ENCODE results near the gene ARHGEF17.
A peak's percentile ranks its signal among the peaks of the same experiment; 100 is the strongest.

Gene ARHGEF17

DNA sequence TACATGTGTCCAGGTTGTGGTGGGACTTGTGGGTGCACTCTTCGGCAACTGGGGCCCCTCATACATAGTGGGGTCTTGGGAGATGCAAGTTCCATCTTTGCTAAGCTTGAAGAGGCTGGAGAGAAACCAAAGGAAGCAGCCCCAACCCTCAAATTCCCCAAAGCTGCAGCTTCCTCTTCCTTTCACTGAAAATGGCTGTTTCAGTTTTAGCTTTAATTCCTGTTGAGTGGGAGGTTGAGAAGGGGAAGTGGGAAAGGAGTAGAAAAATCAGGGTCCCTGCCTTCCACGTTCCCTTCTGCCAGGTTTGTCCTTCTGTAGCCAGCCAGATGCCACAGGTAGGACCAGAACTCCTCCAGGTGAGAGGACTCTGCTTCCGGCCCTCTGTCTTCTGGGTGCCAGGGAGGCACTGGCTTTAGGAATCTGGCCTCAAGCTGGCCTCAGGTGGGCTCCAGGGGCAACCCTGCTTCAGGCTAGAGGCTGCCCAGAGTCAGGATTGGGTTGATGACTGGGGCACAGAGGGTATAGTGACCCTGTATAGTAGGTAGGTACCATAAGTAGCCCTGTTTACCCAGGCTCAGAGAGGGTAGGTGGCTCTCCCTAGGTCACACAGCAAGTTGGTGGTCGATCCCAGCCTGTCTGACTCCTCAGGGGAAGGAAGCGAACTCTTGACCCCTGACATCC, 19.7 kb upstream of the ARHGEF17 start:
- no peaks in the 10 kb centered on the region for H3K27me3 ChIP-seq (ENCODE audit: control insufficient read depth in 1 of 2, insufficient read depth in 2 of 2, low read length in 2 of 2)
- no peak overlapping the region for H3K9ac ChIP-seq (ENCODE audit: low read length)
- H3K9me3 ChIP-seq (ENCODE audit: low read length): no peaks in the 10 kb centered on the region
- no peaks in the 10 kb centered on the region for H3K36me3 ChIP-seq (ENCODE audit: insufficient read depth, low read length)
- no peak overlapping the region for H3K4me3 ChIP-seq (ENCODE audit: low read depth in 1 of 2, low read length in 2 of 2)
- H3K4me1 ChIP-seq (ENCODE audit: insufficient read depth, low read length): peaks cover 12% of the 10 kb centered on the region
- no peak overlapping the region for H3K27ac ChIP-seq (ENCODE audit: low read depth, low read length)

DNA sequence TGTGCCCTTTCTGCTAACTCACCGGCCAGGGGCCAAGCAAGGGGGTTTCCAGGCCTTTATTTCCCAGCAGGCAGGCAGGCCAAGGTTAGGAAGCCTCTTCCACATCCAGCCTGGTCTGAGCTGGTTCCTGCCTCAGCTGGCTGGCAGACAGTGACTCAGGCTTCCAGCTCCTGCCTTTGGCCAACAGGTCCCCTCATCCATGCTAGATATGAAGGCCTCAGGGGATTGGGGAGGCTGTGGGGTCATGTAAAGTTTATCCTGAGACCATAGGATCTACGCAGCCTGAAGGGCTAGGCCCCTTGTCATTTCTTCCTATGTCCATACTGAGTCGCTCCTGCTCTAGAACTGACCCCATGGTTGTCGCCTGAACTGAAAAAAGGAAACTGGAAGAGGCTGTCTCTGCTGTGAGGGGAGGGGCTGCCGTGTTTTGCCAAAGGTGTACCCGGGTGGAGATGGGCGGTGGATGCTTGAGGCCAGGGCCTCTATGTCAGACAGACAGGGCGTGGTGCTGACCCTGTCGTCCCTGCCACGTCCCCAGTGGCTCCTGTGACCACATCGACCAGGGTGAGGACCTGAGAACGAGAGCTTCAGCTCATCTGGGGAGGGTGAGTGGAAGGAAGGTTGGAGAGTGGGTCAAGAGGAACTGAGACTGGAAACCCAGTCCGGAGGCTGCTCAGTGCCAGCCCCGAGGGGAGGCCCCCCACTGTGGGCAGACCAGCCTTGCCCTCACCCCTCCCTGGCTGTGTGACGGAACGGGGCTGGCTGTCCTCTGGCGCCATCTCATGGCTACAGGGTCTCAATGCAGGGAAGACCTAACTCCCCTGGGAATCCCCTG, 19.0 kb upstream of the ARHGEF17 start:
- Histone ChIP-seq H3K4me3 (ENCODE audit: low read depth in 1 of 2, low read length in 2 of 2) (peak overlapping the region in 1 of 2 donors; percentile 42), H3K27ac (ENCODE audit: low read depth, low read length) (no peak overlapping the region), H3K9ac (ENCODE audit: low read length) (no peak overlapping the region), H3K27me3 (ENCODE audit: control insufficient read depth in 1 of 2, insufficient read depth in 2 of 2, low read length in 2 of 2) (no peaks in the 10 kb centered on the region), H3K9me3 (ENCODE audit: low read length) (no peaks in the 10 kb centered on the region), H3K36me3 (ENCODE audit: insufficient read depth, low read length) (no peaks in the 10 kb centered on the region), H3K4me1 (ENCODE audit: insufficient read depth, low read length) (peaks cover 12% of the 10 kb centered on the region)

DNA sequence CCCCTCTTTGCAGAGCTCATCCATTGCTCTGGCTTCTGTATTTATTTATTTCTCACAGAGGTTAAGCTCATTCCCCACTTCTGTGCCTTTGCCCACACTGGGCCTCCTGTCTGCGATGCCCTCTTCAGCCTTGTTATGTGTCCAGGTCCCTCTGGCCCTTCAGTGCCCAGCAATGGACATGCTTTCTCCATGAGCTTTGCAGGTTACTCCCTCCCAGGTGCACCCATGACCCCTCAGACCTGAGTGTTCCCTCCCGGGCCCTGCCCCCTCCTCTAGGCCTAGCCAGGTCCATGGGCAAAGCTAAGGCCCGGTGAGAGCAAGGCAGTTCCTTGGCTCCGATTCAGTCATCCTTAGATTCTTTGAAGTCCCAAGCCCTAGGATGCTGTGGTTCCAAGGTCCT, 17.5 kb upstream of the ARHGEF17 start:
- no peaks in the 10 kb centered on the region for H3K9me3 ChIP-seq (ENCODE audit: low read length)
- no peak overlapping the region for H3K9ac ChIP-seq (ENCODE audit: low read length)
- no peaks in the 10 kb centered on the region for H3K27me3 ChIP-seq (ENCODE audit: control insufficient read depth in 1 of 2, insufficient read depth in 2 of 2, low read length in 2 of 2)
- H3K4me1 ChIP-seq (ENCODE audit: insufficient read depth, low read length): peaks cover 12% of the 10 kb centered on the region
- no peaks in the 10 kb centered on the region for H3K36me3 ChIP-seq (ENCODE audit: insufficient read depth, low read length)
- H3K4me3 ChIP-seq (ENCODE audit: low read depth in 1 of 2, low read length in 2 of 2): no peak overlapping the region
- H3K27ac ChIP-seq (ENCODE audit: low read depth, low read length): no peak overlapping the region

DNA sequence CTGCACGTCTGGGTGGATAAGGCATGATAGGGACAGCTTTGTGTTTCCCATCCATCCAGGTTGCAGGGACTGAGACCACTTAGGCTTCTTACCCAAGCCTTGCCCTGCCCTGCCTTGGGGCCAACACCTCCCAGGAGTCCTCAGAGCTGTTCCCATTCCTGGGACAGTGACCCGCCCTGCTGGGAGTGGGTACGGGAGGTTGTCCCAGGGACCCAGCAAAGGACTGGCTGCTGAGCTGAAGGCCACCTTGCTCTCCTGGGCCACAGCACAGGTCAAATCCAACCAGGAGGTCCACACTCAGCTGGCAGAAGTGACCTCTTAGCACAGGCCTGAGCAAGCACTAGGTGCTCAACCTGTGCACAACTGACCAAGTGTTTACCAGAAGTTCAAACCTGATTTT, 16.9 kb upstream of the ARHGEF17 start:
- no peak overlapping the region for H3K27ac ChIP-seq (ENCODE audit: low read depth, low read length)
- H3K36me3 ChIP-seq (ENCODE audit: insufficient read depth, low read length): no peaks in the 10 kb centered on the region
- H3K9ac ChIP-seq (ENCODE audit: low read length): no peak overlapping the region
- peaks cover 12% of the 10 kb centered on the region for H3K4me1 ChIP-seq (ENCODE audit: insufficient read depth, low read length)
- H3K4me3 ChIP-seq (ENCODE audit: low read depth in 1 of 2, low read length in 2 of 2): no peak overlapping the region
- no peaks in the 10 kb centered on the region for H3K9me3 ChIP-seq (ENCODE audit: low read length)
- H3K27me3 ChIP-seq (ENCODE audit: control insufficient read depth in 1 of 2, insufficient read depth in 2 of 2, low read length in 2 of 2): no peaks in the 10 kb centered on the region

DNA sequence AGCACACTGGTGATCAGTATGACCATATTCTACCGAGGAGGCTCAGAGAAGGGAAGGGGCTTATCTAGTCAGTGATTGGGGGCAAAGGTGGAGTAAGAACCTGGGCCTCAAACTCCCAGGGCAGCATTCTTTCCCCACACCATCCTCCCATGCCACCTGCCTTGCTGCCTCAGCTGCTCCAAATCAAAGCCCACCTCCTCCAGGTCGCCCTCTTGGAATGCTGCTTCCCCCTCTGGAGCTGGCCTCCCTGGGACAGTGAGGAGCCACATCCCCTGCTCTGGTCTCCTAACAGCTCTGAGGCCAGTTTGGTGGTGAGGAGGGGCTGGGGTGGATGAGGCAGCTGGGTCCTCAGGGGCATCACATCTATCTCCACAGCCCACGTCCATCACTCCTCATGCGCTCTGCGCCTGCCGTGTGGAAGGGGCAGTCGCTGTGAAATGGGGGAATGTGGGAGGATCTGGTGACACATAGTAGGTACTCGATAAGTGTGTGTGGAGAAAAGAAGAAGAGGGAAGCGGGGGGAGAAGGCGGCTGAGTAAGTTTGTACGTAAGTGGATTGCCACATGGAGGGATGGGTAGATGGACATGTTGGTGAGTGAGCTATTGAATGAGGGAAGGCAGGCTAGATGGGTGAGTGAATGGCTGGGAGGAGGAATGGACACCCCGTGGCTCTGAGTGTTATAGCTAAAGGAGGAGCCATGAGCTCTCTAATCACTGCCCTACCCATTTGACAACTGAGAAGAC, 16.1 kb upstream of the ARHGEF17 start:
- no peak overlapping the region for H3K9ac ChIP-seq (ENCODE audit: low read length)
- peaks cover 12% of the 10 kb centered on the region for H3K4me1 ChIP-seq (ENCODE audit: insufficient read depth, low read length)
- no peak overlapping the region for H3K4me3 ChIP-seq (ENCODE audit: low read depth in 1 of 2, low read length in 2 of 2)
- H3K9me3 ChIP-seq (ENCODE audit: low read length): no peaks in the 10 kb centered on the region
- H3K36me3 ChIP-seq (ENCODE audit: insufficient read depth, low read length): no peaks in the 10 kb centered on the region
- no peak overlapping the region for H3K27ac ChIP-seq (ENCODE audit: low read depth, low read length)
- no peaks in the 10 kb centered on the region for H3K27me3 ChIP-seq (ENCODE audit: control insufficient read depth in 1 of 2, insufficient read depth in 2 of 2, low read length in 2 of 2)

DNA sequence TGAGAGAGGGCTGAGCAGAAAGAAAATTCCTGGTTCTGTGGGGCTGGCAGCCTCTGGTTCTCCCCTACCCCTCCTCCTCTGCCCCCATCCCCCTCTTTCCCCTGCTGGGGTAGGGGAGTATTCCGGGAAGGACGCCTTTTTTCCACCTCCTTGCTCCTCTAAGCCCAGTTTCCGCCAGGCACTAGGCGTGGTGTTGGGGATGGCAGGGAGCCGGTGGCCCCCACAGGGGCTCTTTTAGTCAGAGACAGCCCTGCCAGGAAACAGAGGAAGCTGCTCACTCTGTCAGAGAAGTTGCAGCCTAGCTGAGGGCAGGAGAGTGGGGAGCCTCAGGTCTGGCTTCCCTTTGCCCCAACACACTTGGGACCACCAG, 15.6 kb upstream of the ARHGEF17 start:
- Histone ChIP-seq H3K9me3 (ENCODE audit: low read length) (no peaks in the 10 kb centered on the region), H3K9ac (ENCODE audit: low read length) (no peak overlapping the region), H3K27me3 (ENCODE audit: control insufficient read depth in 1 of 2, insufficient read depth in 2 of 2, low read length in 2 of 2) (no peaks in the 10 kb centered on the region), H3K36me3 (ENCODE audit: insufficient read depth, low read length) (no peaks in the 10 kb centered on the region), H3K27ac (ENCODE audit: low read depth, low read length) (no peak overlapping the region), H3K4me3 (ENCODE audit: low read depth in 1 of 2, low read length in 2 of 2) (no peak overlapping the region), H3K4me1 (ENCODE audit: insufficient read depth, low read length) (peaks cover 12% of the 10 kb centered on the region)

DNA sequence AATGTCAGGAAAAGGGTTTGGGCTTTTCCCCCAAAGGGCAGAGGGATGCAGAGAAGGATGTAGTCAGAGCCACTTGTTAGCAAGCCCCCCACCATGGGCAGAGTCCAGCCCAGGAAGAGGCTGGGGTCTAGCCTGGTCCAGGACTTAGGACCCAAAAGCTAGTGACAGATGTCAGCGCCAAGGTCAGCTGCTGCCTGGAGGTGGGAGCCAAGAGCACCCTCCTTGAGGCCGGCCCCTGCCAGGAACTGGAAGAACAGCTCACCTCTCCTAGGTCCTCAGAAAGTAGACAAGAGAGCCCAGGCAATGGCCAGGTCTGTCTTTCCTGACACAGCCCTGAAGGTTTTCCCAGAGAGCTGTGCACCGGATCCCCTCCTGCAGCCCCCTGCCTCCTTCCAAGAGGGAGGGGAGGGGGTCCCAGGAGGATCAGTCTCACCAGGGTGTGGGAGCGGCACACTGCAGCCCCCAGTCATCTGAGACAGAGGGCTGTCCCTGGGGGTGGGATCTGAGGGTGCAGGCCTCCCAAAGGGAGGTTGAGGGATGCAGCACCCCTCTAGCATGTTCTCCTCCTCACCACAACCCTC, 14.6 kb upstream of the ARHGEF17 start:
- peaks cover 12% of the 10 kb centered on the region for H3K4me1 ChIP-seq (ENCODE audit: insufficient read depth, low read length)
- no peaks in the 10 kb centered on the region for H3K36me3 ChIP-seq (ENCODE audit: insufficient read depth, low read length)
- no peak overlapping the region for H3K9ac ChIP-seq (ENCODE audit: low read length)
- H3K4me3 ChIP-seq (ENCODE audit: low read depth in 1 of 2, low read length in 2 of 2): no peak overlapping the region
- H3K9me3 ChIP-seq (ENCODE audit: low read length): no peaks in the 10 kb centered on the region
- H3K27me3 ChIP-seq (ENCODE audit: control insufficient read depth in 1 of 2, insufficient read depth in 2 of 2, low read length in 2 of 2): no peaks in the 10 kb centered on the region
- no peak overlapping the region for H3K27ac ChIP-seq (ENCODE audit: low read depth, low read length)

DNA sequence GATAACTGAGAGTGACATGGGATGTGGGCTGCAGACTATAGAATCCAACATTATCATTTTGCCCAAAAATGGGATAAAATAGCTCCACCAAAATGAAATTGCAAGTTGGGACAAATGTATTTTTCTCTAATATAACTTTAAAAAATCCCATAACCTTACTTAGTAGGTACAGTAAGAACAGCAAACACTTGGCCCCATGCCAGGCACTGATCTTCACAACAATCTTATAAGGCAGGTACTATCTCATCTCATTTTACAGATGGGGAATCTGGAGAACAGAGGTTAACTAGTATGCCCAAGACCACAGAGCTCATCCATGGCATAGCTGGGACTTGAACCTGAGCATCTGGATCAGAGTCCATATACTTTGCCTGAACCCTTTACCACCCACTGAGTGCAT, 13.5 kb upstream of the ARHGEF17 start:
- Histone ChIP-seq H3K9me3 (ENCODE audit: low read length) (no peaks in the 10 kb centered on the region), H3K27ac (ENCODE audit: low read depth, low read length) (no peak overlapping the region), H3K9ac (ENCODE audit: low read length) (no peak overlapping the region), H3K36me3 (ENCODE audit: insufficient read depth, low read length) (no peaks in the 10 kb centered on the region), H3K4me1 (ENCODE audit: insufficient read depth, low read length) (peaks cover 2% of the 10 kb centered on the region), H3K4me3 (ENCODE audit: low read depth in 1 of 2, low read length in 2 of 2) (no peak overlapping the region), H3K27me3 (ENCODE audit: control insufficient read depth in 1 of 2, insufficient read depth in 2 of 2, low read length in 2 of 2) (no peaks in the 10 kb centered on the region)

DNA sequence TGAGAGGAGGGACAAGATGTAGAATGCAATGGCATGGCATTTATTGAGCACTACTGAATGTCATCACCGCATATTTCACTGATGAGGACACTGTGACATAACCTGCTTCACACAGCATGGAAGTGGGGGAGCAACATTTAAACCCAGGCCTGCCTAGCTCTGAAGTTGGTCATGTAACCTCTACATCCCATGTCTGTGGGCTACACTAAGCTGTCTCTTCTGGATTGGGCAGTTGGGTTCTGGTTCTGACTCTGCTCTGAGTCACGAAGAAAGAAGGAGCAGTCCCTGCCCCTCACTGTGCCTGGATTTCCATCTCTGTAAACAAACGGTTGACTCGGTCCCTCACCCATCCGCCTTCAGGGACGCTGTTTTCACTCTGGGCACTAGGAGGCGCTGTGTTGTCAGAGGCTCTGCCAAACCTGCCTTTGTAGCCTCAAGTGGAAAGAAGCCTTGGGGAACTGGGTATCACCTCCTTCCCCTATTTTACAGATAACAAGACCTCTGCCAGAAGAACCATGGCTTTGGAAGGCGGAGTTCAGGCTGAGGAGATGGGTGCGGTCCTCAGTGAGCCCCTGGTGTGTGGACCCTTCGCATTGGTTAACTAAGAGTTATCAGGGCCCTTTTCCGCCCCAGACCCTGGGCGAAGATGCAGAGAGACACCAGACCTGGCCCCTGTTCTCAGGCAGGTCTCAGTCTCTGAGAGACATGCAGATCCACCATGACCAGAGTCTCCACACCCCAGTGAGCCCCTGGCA, 12.7 kb upstream of the ARHGEF17 start:
- H3K9me3 ChIP-seq (ENCODE audit: low read length): no peaks in the 10 kb centered on the region
- no peak overlapping the region for H3K4me3 ChIP-seq (ENCODE audit: low read depth in 1 of 2, low read length in 2 of 2)
- no peak overlapping the region for H3K9ac ChIP-seq (ENCODE audit: low read length)
- H3K27ac ChIP-seq (ENCODE audit: low read depth, low read length): no peak overlapping the region
- no peaks in the 10 kb centered on the region for H3K4me1 ChIP-seq (ENCODE audit: insufficient read depth, low read length)
- H3K36me3 ChIP-seq (ENCODE audit: insufficient read depth, low read length): no peaks in the 10 kb centered on the region
- no peaks in the 10 kb centered on the region for H3K27me3 ChIP-seq (ENCODE audit: control insufficient read depth in 1 of 2, insufficient read depth in 2 of 2, low read length in 2 of 2)

DNA sequence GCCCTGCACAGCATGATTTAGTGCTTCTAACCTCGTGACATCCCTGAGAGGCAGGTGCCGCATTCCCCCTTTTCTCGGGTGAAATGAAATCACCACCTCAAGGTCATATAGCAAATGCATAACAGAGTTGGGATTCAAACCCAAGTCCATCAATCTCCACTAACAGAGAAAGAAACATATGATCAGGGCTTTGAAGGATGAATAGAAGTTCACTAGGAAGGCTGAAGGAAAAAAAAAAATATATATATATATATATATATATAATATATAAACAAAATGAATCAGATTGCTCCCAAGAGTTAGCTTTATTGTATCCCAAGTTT, 12.1 kb upstream of the ARHGEF17 start:
- Histone ChIP-seq H3K27me3 (ENCODE audit: control insufficient read depth in 1 of 2, insufficient read depth in 2 of 2, low read length in 2 of 2) (no peaks in the 10 kb centered on the region), H3K9ac (ENCODE audit: low read length) (no peak overlapping the region), H3K4me3 (ENCODE audit: low read depth in 1 of 2, low read length in 2 of 2) (no peak overlapping the region), H3K9me3 (ENCODE audit: low read length) (no peaks in the 10 kb centered on the region), H3K27ac (ENCODE audit: low read depth, low read length) (no peak overlapping the region), H3K4me1 (ENCODE audit: insufficient read depth, low read length) (no peaks in the 10 kb centered on the region), H3K36me3 (ENCODE audit: insufficient read depth, low read length) (no peaks in the 10 kb centered on the region)

Measured in muscle layer of colon (tissue), 2 donors.